ENCODE results near the gene FBXO21.
"Not testable (repeated sequence)": the region's sequence is repeated elsewhere in the genome, so short reads cannot be mapped to it uniquely, and the experiment has no call there.

FBXO21 gene

GRCh38 chr12:117199956-117200744 lies 9.9 kb upstream of the FBXO21 start:
- not testable (repeated sequence) for DNase-seq (ENCODE audit: low read depth)

GRCh38 chr12:117196334-117196733 lies 6.1 kb upstream of the FBXO21 start:
- not testable (repeated sequence) for DNase-seq (ENCODE audit: low read depth)

- DNase-seq (ENCODE audit: low read depth) = not testable (repeated sequence)
Observed at GRCh38 chr12:117195027-117195426, 4.8 kb upstream of the FBXO21 start.

- no peak for DNase-seq (ENCODE audit: low read depth)
Observed at GRCh38 chr12:117193903-117194302, 3.6 kb upstream of the FBXO21 start.

- DNase-seq (ENCODE audit: low read depth) = not testable (repeated sequence)
Observed at GRCh38 chr12:117192581-117192980, 2.3 kb upstream of the FBXO21 start.

GRCh38 chr12:117192057-117192456 lies 1.8 kb upstream of the FBXO21 start:
- no peak for DNase-seq (ENCODE audit: low read depth)

GRCh38 chr12:117189725-117190209 lies 503 bp downstream of the FBXO21 start:
- DNase-seq (ENCODE audit: low read depth) = peak; percentile 14

GRCh38 chr12:117188961-117189724 lies 1.1 kb downstream of the FBXO21 start:
- DNase-seq (ENCODE audit: low read depth) = no peak

GRCh38 chr12:117188121-117188665 lies 2.1 kb downstream of the FBXO21 start:
- DNase-seq (ENCODE audit: low read depth) = no peak

GRCh38 chr12:117187421-117187820 lies 2.8 kb downstream of the FBXO21 start:
- no peak for DNase-seq (ENCODE audit: low read depth)

- no peak for DNase-seq (ENCODE audit: low read depth)
Observed at GRCh38 chr12:117182866-117183265, 7.4 kb downstream of the FBXO21 start.

- not testable (repeated sequence) for DNase-seq (ENCODE audit: low read depth)
Observed at GRCh38 chr12:117181468-117181843, 8.8 kb downstream of the FBXO21 start.

- no peak for DNase-seq (ENCODE audit: low read depth)
Observed at GRCh38 chr12:117180758-117181467, 9.4 kb downstream of the FBXO21 start.

GRCh38 chr12:117178745-117179144 lies 11.5 kb downstream of the FBXO21 start:
- DNase-seq (ENCODE audit: low read depth) = no peak

- no peak for DNase-seq (ENCODE audit: low read depth)
Observed at GRCh38 chr12:117178301-117178700, 12.0 kb downstream of the FBXO21 start.

GRCh38 chr12:117172168-117172567 lies 18.1 kb downstream of the FBXO21 start:
- no peak for DNase-seq (ENCODE audit: low read depth)

GRCh38 chr12:117171499-117172162 lies 18.6 kb downstream of the FBXO21 start:
- DNase-seq (ENCODE audit: low read depth) = no peak

- DNase-seq (ENCODE audit: low read depth) = no peak
Observed at GRCh38 chr12:117169548-117169947, 20.7 kb downstream of the FBXO21 start.

- DNase-seq (ENCODE audit: low read depth) = no peak
Observed at GRCh38 chr12:117168976-117169375, 21.3 kb downstream of the FBXO21 start.

GRCh38 chr12:117167769-117168168 lies 22.5 kb downstream of the FBXO21 start:
- no peak for DNase-seq (ENCODE audit: low read depth)

GRCh38 chr12:117166107-117166506 lies 24.2 kb downstream of the FBXO21 start:
- no peak for DNase-seq (ENCODE audit: low read depth)

GRCh38 chr12:117165342-117165741 lies 24.9 kb downstream of the FBXO21 start:
- DNase-seq (ENCODE audit: low read depth) = no peak

Measured in stimulated activated CD8-positive, alpha-beta memory T cell treated with anti-CD3 and anti-CD28 coated beads, Interleukin-15, amount 100 ng/mL, for 24 hours (primary cell).